22Rv1 (cell line): ENCODE results near the gene BNIP1.
"Not testable (repeated sequence)": the region's sequence is repeated elsewhere in the genome, so short reads cannot be mapped to it uniquely, and the experiment has no call there.

Source experiments
- H3K27ac ChIP-seq: fragments of 450-650 bp; 2 replicates; pipeline ENCODE4 v1.5.1; 2017
- ZFX ChIP-seq: fragments of 450-650 bp; IDR thresholded peaks from 2 replicates; pipeline ENCODE4 v1.6.1; 2017; ENCODE audit warnings: antibody characterized with exemption, borderline replicate concordance
- TF ChIP-seq, protein P1 (sequence below): fragments of 450-650 bp; IDR thresholded peaks from 2 replicates; pipeline ENCODE4 v1.5.1; 2017; ENCODE audit warnings: mild to moderate bottlenecking

BNIP1 gene

DNA sequence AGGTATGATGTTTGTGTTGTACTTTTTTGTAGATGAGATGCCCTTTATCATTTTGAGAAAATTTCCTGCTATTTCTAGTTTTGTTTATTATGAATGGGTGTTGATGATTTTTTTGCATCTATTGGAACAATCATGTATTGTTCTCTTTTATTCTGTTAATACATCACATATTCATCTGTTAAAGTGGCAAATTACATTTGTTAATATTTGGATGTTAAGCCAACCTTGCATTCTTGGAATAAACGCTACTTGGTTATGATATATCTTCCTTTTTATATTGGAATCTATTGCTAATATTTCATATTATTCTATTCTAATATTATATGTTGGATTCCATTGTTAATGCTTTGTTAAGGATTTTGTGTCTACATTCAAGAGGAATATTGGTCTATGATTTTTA, 24.6 kb upstream of the BNIP1 start:
- H3K27ac ChIP-seq, result no peak overlapping the region
- TF ChIP-seq ZFX, result no peak
- TF ChIP-seq, protein P1, sequence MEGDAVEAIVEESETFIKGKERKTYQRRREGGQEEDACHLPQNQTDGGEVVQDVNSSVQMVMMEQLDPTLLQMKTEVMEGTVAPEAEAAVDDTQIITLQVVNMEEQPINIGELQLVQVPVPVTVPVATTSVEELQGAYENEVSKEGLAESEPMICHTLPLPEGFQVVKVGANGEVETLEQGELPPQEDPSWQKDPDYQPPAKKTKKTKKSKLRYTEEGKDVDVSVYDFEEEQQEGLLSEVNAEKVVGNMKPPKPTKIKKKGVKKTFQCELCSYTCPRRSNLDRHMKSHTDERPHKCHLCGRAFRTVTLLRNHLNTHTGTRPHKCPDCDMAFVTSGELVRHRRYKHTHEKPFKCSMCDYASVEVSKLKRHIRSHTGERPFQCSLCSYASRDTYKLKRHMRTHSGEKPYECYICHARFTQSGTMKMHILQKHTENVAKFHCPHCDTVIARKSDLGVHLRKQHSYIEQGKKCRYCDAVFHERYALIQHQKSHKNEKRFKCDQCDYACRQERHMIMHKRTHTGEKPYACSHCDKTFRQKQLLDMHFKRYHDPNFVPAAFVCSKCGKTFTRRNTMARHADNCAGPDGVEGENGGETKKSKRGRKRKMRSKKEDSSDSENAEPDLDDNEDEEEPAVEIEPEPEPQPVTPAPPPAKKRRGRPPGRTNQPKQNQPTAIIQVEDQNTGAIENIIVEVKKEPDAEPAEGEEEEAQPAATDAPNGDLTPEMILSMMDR, result no peak

DNA sequence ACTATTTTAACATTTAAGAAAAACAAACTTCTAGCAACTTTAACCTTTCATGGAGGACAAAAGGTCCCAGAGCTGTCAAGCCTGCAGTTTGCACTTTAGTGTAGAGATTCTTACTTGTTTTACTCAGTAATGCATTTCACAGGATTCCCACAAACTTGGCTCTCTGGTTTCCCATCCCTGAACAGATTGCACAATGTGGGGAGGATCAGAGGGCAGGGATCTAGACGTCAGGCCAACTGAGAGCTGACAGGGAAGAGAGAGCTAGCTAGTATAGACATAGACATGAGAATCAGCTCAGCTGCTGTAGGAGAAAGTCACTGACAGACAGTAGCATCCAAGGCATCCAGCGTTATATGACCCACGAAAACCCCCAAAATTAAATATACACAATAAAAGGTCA, 20.9 kb upstream of the BNIP1 start:
- TF ChIP-seq ZFX, result no peak
- TF ChIP-seq, protein P1, result no peak
- no peak overlapping the region for H3K27ac ChIP-seq

DNA sequence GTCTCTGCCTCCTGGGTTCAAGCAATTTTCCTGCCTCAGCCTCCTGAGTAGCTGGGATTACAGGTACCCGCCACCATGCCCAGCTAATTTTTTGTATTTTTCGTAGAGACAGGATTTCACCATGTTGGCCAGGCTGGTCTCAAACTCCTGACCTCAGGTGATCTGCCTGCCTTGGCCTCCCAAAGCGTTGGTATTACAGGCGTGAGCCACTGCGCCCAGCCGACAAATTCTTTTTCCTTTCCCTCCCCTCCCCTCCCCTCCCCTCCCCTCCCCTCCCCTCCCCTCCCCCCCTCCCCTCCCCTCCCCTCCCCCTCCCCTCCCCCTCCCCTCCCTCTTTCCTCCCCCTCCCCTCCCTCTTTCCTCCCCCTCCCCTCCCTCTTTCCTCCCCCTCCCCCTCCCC, 12.2 kb upstream of the BNIP1 start:
- not testable (repeated sequence) for H3K27ac ChIP-seq

DNA sequence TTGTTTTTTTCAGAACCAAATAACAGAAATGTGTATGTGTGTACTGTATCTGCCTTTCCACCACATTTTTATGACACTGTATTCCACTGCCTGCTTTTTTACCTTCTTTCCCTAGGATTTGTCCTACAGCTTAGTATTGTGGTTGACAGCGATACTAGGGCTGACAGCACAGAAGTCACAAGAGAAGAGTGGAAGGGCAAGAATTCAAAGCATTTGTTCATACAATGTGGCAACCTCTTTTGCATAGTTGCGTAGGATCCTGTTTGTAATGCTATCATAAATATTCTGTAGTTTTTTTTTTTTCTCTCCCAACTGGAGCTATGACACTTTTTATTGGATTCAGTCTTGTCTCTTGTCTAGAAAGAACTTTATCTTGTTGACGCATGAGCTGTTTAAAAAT, 5.6 kb upstream of the BNIP1 start:
- TF ChIP-seq ZFX, result no peak
- TF ChIP-seq, protein P1, result no peak
- H3K27ac ChIP-seq, result no peak overlapping the region

DNA sequence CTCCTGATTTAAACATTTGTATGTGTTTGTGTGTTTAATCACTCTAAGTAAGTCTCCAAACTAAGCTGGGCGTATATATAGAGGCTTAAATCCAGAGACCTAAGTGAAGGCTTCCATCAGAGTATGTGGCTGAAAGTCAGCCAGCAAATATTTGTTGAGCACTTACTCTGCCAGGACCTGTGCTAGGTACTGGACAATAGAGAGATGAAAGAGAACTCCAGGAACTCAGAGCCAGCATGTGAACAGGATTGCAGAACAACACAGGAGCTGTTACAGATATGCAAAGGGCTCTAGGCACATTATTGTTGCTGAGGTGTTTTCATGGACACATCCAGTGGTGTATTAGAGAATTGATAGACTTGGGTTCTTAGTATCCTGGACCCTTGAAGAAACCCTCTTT, 4.7 kb upstream of the BNIP1 start:
- no peak overlapping the region for H3K27ac ChIP-seq
- TF ChIP-seq, protein P1, result no peak
- no peak for TF ChIP-seq ZFX

DNA sequence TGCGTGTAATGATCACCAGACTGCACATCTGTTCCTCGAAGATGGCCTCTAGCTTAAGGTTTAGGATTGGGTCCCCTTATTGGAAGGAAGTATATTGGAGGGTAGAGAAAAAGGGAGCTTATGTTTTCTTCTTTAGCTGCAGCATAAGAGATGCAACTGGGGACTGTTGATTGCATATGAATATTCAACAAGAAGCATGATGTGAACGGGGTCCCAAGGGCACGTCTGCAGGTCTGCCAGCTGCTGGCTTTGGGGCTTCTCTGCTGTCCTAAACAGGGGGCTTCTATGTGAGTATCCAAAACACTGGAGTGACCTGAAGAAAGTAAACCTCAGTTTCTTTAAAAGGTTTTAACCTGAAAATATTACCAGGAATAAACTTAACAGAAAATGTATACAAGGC, 3.6 kb upstream of the BNIP1 start:
- TF ChIP-seq, protein P1, result no peak
- H3K27ac ChIP-seq, result no peak overlapping the region

DNA sequence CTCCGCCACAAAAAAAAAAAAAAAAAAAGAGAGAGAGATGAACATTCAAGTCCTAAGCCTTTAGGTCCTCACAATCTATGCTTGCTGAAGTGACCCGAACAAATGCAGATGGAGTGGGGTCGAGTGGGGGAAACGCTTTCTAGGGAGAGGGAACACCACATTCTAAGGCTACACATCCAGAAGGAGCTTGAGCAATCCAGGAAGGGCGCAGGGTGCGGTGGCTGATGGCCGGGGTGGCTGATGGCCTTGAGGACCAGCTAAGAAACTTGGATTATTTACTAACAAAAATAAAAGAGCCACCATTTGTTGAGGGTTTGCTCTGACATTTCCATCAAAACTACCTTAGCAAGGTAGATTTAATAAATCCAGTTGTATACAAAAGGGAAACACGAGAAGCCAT, 764 bp upstream of the BNIP1 start:
- TF ChIP-seq, protein P1, result no peak
- TF ChIP-seq ZFX, result no peak

DNA sequence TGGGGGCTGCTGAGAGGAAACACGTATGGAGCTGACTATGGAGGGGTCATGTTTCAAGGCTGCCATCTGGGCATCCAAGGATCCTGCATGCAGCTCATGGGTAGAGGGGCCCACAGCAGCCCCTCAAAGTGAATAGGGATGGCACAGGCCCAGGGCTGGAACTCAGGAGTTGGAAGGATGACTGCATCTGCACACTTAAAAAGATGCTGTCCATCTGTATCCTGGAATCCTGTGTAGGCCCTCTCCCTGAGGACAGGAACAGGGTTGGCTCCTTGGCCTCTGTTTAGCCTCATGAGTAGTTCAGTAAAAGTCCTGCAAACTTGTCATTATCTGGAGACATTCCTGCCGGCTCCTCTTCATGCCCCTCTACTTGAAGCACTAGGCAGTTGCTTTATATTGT, 4.0 kb downstream of the BNIP1 start:
- TF ChIP-seq, protein P1, result no peak
- no peak for TF ChIP-seq ZFX
- H3K27ac ChIP-seq, result no peak overlapping the region

More for the DNA sequence above, 764 bp upstream of the BNIP1 start:
- no peak overlapping the region for H3K27ac ChIP-seq
